ENCODE results near the gene ASIC2.

DNA sequence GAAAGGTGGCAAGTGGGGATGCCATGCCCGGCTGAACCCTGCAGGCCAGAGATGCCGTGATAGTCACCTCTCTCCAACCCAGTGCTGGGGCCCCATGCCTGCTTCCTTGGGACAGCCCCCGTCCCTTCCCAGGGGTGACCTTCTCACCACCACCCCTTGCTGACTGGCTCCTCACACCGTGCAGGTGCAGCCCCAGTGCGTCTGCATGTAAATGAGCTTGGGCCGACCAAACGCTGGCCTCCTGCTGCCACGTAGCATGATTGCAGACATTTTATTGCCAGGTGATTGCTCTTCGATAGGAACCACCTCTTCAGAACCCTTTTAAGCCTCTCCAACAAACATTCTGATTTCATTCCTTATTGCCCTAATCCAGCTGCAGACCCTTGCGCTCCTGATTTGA is 32.5 kb downstream of the ASIC2 start:
- TF ChIP-seq BHLHE40 (IDR thresholded peaks at IDR 0.05; ENCODE audit: borderline replicate concordance) (no peak), FOXA1 (IDR thresholded peaks at IDR 0.05) (no peak), ELF4 (IDR thresholded peaks at IDR 0.05) (no peak), SP1 (IDR thresholded peaks at IDR 0.05) (no peak), CTBP1 (IDR thresholded peaks at IDR 0.05; ENCODE audit: borderline replicate concordance) (no peak), LEF1 (IDR thresholded peaks at IDR 0.05; ENCODE audit: borderline replicate concordance) (no peak), FOXM1 (IDR thresholded peaks at IDR 0.05; ENCODE audit: borderline replicate concordance) (no peak), HDGF (IDR thresholded peaks at IDR 0.05; ENCODE audit: borderline replicate concordance) (no peak), TARDBP (IDR thresholded peaks at IDR 0.05) (no peak), ZNF384 (IDR thresholded peaks at IDR 0.05) (no peak)
- TF ChIP-seq, protein P1, sequence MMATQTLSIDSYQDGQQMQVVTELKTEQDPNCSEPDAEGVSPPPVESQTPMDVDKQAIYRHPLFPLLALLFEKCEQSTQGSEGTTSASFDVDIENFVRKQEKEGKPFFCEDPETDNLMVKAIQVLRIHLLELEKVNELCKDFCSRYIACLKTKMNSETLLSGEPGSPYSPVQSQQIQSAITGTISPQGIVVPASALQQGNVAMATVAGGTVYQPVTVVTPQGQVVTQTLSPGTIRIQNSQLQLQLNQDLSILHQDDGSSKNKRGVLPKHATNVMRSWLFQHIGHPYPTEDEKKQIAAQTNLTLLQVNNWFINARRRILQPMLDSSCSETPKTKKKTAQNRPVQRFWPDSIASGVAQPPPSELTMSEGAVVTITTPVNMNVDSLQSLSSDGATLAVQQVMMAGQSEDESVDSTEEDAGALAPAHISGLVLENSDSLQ (IDR thresholded peaks at IDR 0.05), result no peak

Data from HEK293T (cell line).